Measurements from ENCODE around the gene TMEM108.

Gene TMEM108

DNA sequence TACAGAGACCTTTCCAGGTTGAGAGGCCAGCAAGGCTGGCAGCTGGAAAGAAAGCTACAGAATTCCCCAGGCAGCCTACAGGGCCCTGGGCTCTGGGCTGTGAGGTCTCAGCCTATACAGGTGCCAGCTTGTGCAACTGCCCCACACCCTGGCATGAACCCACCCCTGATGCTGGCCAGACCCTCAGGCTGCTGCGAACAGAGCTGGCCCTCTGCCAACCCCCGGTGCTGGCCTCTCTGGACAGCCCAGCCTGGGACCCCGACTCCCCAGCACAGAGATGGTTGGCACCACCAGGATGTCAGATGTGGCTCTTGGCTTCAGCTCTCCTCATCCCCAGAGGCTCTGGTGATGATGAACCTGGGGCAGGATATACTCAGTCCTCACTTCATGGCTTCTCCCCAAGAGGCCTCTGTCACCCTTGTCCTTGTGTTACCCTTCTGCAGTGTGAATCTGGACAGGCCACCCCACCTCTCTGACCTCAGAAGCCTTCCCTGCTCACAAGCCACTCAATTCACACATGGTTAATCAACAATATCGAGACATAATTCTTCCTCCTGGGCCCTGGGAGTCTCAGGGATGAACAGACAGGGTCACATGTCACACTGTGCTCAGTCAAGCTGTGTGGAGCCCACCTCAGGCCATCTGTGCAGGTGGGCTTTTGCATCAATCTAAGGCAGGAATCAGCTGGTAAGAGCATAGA is 350.7 kb downstream of the TMEM108 start:
- H2AFZ ChIP-seq (ENCODE audit: low read depth, low read length), result no peak overlapping the region
- H3K4me1 ChIP-seq (ENCODE audit: insufficient read depth, low read length), result no peaks in the 10 kb centered on the region
- H3K36me3 ChIP-seq (ENCODE audit: insufficient read depth, low read length), result no peaks in the 10 kb centered on the region
- H3K27me3 ChIP-seq (ENCODE audit: insufficient read depth, low read length), result no peaks in the 10 kb centered on the region
- no peak overlapping the region for H3K4me3 ChIP-seq (ENCODE audit: low read length)
- no peaks in the 10 kb centered on the region for H3K9me3 ChIP-seq (ENCODE audit: low read length)

DNA sequence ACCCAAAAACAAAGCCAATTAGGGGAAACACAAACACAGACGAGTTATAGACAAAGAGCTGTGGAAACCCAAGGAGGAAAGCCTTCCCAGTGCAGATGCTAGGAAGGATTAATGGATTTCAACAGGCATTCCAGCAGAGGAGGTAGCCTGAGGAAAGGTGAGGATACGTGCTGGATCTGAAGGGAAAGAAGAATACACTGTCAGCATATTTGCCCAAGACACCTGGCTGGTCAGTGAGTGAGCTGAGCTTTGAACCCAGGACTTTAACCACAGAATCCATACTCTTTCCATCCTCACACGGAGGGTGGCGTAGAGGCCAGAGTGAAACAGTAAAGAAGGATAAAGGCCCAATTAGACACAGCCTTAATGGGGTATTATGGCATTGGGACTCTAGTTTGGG is 352.5 kb downstream of the TMEM108 start:
- Histone ChIP-seq H3K4me3 (ENCODE audit: low read length) (no peak overlapping the region), H3K4me1 (ENCODE audit: insufficient read depth, low read length) (no peaks in the 10 kb centered on the region), H3K27me3 (ENCODE audit: insufficient read depth, low read length) (no peaks in the 10 kb centered on the region), H2AFZ (ENCODE audit: low read depth, low read length) (no peak overlapping the region), H3K36me3 (ENCODE audit: insufficient read depth, low read length) (no peaks in the 10 kb centered on the region), H3K9me3 (ENCODE audit: low read length) (no peaks in the 10 kb centered on the region)

DNA sequence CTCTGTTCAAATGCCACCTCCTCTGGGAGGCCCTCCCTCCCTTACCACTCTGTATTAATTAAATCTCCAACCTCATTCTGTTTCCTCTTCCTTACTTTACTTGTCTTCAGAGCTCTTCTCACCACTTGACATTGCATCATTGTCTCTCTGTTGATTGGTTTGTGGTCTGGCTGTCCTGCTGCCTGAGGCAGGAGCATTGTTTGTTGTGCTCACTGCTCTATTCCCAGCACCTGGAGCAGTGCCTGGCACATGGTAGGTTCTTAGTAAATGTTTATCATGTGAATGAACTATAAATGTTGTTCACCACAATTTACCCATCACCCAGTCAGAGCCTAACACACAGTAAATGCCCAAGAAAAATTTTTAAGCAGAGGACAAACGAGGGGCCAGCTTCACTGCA is 355.0 kb downstream of the TMEM108 start:
- H3K4me1 ChIP-seq (ENCODE audit: insufficient read depth, low read length), result no peaks in the 10 kb centered on the region

DNA sequence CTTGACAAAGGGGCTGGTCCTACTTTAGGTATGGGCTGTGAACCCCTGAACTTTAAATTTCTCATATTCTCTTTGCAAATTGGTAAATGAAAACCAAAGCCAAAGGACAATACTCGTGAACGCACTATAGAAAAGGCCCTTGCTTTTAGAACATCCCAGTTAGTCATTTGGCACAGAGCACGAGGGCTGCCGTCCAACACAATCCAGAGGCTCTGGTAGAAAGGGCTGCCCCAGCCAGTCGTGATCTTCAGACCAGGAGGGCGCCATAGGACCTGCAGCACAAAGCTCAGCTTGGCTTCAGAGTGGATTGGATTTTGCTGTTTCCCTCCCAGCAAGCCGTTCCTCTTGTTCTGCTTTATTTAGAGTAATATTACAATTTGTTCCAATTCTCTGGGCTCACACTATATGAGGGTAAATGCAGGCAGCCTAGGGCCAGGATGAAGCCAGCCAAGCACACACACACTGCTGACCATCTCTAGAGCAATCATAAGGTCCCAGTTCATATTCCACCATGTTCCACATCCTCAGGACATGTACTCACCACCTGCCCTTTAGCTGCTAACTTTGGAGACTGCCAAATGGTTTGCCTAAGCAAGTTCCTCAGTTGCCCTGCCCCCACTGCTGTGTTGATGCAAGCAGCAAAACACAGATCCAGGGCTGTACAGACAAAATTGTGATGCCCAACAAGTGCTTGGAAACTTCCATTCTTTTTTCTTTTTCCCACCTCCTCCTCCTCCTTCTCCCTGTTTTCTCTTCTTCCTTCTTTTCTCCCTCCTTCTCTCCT is 355.7 kb downstream of the TMEM108 start:
- Histone ChIP-seq H3K9me3 (ENCODE audit: low read length) (no peaks in the 10 kb centered on the region), H3K4me3 (ENCODE audit: low read length) (no peak overlapping the region), H3K27me3 (ENCODE audit: insufficient read depth, low read length) (no peaks in the 10 kb centered on the region), H3K36me3 (ENCODE audit: insufficient read depth, low read length) (no peaks in the 10 kb centered on the region), H3K4me1 (ENCODE audit: insufficient read depth, low read length) (no peaks in the 10 kb centered on the region), H2AFZ (ENCODE audit: low read depth, low read length) (no peak overlapping the region)

More for the DNA sequence above, 355.0 kb downstream of the TMEM108 start:
- no peak overlapping the region for H2AFZ ChIP-seq (ENCODE audit: low read depth, low read length)
- no peak overlapping the region for H3K4me3 ChIP-seq (ENCODE audit: low read length)
- H3K9me3 ChIP-seq (ENCODE audit: low read length), result no peaks in the 10 kb centered on the region
- no peaks in the 10 kb centered on the region for H3K36me3 ChIP-seq (ENCODE audit: insufficient read depth, low read length)
- no peaks in the 10 kb centered on the region for H3K27me3 ChIP-seq (ENCODE audit: insufficient read depth, low read length)

DNA sequence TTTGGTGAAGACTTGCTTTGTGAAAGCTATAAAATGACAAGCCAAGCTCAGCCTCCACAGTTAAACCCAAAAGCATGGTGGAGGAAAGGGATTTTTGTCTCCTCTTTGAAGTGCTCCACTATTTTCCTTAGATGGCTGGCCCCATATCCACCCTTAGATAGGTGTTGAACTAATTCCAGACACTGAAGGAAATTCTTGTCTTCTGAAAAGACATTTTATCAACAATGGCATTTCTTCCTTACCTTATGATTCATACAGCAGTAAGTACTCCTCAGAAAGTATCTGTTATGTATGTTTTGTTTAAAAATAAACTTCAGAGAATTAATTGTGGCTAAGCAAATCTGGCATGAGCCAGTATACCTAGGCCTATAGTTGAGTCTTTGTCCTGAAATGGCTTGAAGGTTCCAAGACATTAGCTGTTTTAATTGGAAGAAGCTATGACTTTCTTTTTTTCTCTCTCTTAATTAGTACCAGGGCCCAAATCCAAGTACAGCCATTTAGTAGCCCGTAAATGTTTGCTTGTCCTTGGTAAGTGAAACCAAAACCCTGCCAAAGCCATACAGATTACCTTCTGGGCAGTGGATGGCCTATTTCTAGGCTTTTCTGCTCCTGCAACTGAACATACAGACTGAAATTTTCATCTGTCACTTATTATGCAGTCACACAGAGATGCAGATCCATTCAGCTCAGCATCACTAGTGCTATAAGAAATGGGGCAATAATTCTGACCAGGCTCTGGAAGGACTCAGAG is 356.5 kb downstream of the TMEM108 start:
- Histone ChIP-seq H3K4me1 (ENCODE audit: insufficient read depth, low read length) (no peaks in the 10 kb centered on the region), H3K36me3 (ENCODE audit: insufficient read depth, low read length) (no peaks in the 10 kb centered on the region), H3K9me3 (ENCODE audit: low read length) (no peaks in the 10 kb centered on the region), H3K4me3 (ENCODE audit: low read length) (no peak overlapping the region), H2AFZ (ENCODE audit: low read depth, low read length) (no peak overlapping the region), H3K27me3 (ENCODE audit: insufficient read depth, low read length) (no peaks in the 10 kb centered on the region)

DNA sequence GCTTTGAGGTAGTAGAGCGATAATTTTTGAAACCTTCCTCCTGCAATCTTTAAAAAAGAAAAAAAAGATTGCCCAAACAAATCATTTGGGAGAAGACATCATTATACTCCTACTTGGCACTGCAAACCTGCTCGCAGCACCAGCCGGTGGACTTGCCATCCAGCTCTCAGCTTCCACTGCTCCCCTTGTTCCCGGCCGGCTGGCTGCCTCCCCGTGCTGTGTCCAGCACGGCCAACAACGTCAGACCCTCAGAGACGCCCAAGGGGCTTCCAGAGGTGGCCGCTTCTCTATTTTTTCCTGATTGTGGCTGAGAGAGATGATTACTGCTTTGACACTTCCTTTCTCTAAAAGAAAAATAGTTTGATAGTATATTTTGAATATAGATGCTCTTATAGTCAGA is 358.7 kb downstream of the TMEM108 start:
- Histone ChIP-seq H3K9me3 (ENCODE audit: low read length) (no peaks in the 10 kb centered on the region), H2AFZ (ENCODE audit: low read depth, low read length) (no peak overlapping the region), H3K4me1 (ENCODE audit: insufficient read depth, low read length) (no peaks in the 10 kb centered on the region), H3K36me3 (ENCODE audit: insufficient read depth, low read length) (no peaks in the 10 kb centered on the region), H3K4me3 (ENCODE audit: low read length) (no peak overlapping the region), H3K27me3 (ENCODE audit: insufficient read depth, low read length) (no peaks in the 10 kb centered on the region)

DNA sequence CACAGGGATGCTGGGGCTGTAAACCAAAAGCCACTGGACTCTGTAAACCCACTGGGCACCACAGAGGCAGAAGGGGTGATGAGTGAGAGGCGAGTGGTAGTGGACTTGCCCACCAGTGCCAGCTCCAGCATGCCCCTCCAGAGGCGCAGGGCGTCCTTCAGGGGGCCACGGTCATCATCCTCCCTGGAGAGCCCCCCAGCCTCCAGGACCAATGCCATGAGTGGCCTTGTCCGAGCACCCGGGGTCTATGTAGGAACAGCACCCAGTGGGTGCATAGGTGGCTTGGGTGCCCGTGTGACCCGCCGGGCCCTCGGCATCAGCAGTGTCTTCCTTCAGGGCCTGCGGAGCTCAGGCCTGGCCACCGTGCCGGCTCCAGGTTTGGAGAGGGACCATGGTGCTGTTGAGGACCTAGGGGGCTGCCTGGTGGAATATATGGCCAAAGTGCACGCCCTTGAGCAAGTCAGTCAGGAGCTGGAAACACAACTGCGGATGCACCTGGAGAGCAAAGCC is 361.9 kb downstream of the TMEM108 start, which contains the start of gene BFSP2:
Gene BFSP2 (plus strand): TSS at position 51 of the 510 bp plus-strand sequence. CDS start 28 bp downstream, at position 79.
- no peak within 1 kb of the TSS for H2AFZ ChIP-seq (ENCODE audit: low read depth, low read length)
- peaks cover 5% of the 10 kb centered on the region for H3K4me1 ChIP-seq (ENCODE audit: insufficient read depth, low read length)
- H3K27me3 ChIP-seq (ENCODE audit: insufficient read depth, low read length), result no peaks in the 10 kb centered on the region
- H3K4me3 ChIP-seq (ENCODE audit: low read length), result no peak within 1 kb of the TSS
- no peaks in the 10 kb centered on the region for H3K36me3 ChIP-seq (ENCODE audit: insufficient read depth, low read length)
- H3K9me3 ChIP-seq (ENCODE audit: low read length), result no peaks in the 10 kb centered on the region

DNA sequence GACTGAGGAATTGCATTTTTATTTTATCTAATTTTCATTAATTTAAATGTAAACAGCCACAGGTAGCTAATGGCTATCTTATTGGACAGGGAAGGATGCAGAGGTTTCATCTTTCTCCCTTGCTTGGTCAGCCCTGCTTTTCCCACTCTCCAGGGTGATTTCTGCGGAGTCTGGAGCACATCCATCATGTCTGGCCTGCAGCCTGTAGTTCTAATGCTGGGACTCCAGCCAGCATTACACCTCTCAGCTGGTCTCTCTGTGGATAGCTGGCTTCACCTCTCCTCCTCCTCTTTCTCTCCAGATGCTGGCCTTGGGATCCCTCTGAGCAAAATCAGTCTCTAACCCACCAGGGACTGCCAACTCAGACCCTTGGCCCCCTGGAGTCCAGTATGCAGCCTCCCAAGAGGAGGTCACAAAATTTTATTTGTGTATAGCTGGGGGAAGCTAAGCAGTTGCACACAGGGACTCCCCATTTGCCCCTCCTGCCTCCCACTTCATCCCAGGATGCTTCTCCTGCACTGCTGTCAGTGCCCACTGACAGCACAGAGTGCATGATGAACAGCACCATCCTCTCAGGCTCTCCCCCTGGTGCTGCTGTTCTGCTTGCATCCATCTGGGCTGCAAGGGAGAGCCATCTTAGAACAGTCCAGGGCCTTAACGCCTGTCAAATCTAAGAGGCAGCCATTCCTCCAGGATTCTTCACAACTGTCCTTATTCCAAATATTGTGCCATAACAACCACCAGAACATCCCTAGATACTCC is 363.4 kb downstream of the TMEM108 start:
- Histone ChIP-seq H3K4me1 (ENCODE audit: insufficient read depth, low read length) (peaks cover 7% of the 10 kb centered on the region), H3K36me3 (ENCODE audit: insufficient read depth, low read length) (no peaks in the 10 kb centered on the region), H3K9me3 (ENCODE audit: low read length) (no peaks in the 10 kb centered on the region), H3K27me3 (ENCODE audit: insufficient read depth, low read length) (no peaks in the 10 kb centered on the region), H3K4me3 (ENCODE audit: low read length) (no peak overlapping the region), H2AFZ (ENCODE audit: low read depth, low read length) (no peak overlapping the region)

DNA sequence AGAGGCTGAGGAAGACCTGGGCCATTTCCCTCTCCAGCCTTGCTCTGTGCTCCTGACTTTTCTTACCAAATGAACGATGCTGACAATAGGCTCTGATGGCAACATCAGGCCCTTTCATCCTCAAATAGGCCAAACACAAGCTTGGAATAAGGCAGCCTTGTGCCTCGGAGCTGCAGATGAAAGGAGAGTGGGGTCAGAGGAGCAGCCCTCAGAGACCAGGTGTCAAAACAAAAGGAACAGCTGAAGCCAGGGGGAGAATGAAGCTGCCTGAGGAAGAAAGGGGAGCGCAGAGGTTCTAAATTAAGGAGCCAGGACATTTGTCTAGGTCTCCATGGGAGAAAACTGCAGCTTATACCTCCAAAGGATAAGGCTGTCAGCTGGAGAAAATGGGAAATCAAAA is 366.7 kb downstream of the TMEM108 start:
- peaks cover 7% of the 10 kb centered on the region for H3K4me1 ChIP-seq (ENCODE audit: insufficient read depth, low read length)
- no peak overlapping the region for H2AFZ ChIP-seq (ENCODE audit: low read depth, low read length)
- H3K4me3 ChIP-seq (ENCODE audit: low read length), result no peak overlapping the region
- no peaks in the 10 kb centered on the region for H3K36me3 ChIP-seq (ENCODE audit: insufficient read depth, low read length)
- H3K9me3 ChIP-seq (ENCODE audit: low read length), result no peaks in the 10 kb centered on the region
- no peaks in the 10 kb centered on the region for H3K27me3 ChIP-seq (ENCODE audit: insufficient read depth, low read length)

DNA sequence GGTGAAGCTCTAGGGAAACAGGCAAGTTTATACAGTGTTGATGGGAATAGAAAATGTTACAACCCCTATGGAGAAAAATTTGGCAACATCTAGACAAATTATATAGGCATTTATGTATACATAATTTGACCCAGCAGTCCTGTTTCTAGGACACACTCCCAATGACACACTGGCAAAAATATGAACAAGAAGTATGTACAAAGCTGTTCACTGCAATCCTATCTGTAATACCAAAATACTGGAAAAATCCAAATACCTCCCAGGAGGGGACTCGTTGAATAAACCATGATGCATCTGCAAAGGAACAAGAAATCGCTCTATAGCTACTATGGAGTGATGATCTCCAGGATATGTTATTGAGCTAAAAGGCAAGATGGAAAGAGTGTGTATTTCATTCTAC is 370.2 kb downstream of the TMEM108 start:
- peaks cover 7% of the 10 kb centered on the region for H3K4me1 ChIP-seq (ENCODE audit: insufficient read depth, low read length)
- H3K9me3 ChIP-seq (ENCODE audit: low read length), result no peaks in the 10 kb centered on the region
- H3K4me3 ChIP-seq (ENCODE audit: low read length), result no peak overlapping the region
- H3K36me3 ChIP-seq (ENCODE audit: insufficient read depth, low read length), result no peaks in the 10 kb centered on the region
- H2AFZ ChIP-seq (ENCODE audit: low read depth, low read length), result no peak overlapping the region
- H3K27me3 ChIP-seq (ENCODE audit: insufficient read depth, low read length), result no peaks in the 10 kb centered on the region

DNA sequence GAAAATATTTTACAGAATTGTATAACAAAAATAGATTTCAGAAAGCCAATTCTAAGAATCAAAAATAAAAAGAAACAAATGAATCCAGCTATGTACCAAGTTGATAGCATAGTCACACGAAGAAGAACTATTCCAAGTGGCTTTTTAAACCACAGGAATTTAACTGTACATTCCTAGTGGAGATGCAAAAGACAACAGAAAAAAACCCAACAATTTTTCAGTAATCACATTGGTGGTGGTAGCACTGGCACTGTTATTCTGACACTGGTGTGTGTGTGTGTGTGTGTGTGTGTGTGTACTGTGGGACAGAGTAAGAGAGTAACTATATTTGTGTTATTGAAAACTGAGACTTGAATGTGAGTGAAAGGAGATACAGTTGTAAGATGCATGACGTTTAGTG is 370.8 kb downstream of the TMEM108 start:
- peaks cover 7% of the 10 kb centered on the region for H3K4me1 ChIP-seq (ENCODE audit: insufficient read depth, low read length)
- no peaks in the 10 kb centered on the region for H3K36me3 ChIP-seq (ENCODE audit: insufficient read depth, low read length)
- no peak overlapping the region for H2AFZ ChIP-seq (ENCODE audit: low read depth, low read length)
- no peaks in the 10 kb centered on the region for H3K27me3 ChIP-seq (ENCODE audit: insufficient read depth, low read length)
- no peak overlapping the region for H3K4me3 ChIP-seq (ENCODE audit: low read length)
- H3K9me3 ChIP-seq (ENCODE audit: low read length), result no peaks in the 10 kb centered on the region

DNA sequence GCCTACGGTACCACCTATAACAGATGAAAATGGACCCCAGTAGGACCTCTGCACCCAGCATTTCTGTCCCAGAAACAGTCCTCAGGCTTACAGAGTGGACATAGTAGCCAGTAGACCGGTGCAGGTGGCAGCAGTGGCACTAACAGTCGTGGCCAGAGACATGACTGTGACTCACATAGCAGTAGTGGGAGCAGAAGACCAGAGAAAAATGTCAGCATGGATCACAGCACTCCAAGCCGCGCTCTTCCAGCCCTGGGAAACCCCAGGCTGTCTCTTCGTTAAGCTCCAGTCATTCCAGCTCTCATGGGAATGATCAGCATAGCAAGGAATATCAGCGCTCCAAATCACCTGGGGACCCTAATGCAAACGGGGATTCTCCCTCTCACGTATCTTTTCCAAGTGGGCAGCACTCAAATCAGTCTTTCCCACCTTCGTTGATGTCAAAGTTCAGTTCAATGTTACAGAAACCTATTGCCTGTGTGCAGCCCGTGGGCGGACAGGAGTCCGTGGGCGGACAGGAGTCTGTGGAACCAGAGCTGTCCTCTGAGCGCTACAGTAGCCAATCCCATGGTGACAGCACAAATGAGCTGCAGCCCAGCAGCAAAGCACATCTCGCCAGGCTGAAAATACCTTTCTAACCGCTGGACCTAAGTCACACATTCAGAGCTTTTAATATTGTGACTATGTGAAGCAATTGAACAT is 372.2 kb downstream of the TMEM108 start:
- Histone ChIP-seq H3K27me3 (ENCODE audit: insufficient read depth, low read length) (no peaks in the 10 kb centered on the region), H2AFZ (ENCODE audit: low read depth, low read length) (no peak overlapping the region), H3K9me3 (ENCODE audit: low read length) (no peaks in the 10 kb centered on the region), H3K36me3 (ENCODE audit: insufficient read depth, low read length) (no peaks in the 10 kb centered on the region), H3K4me1 (ENCODE audit: insufficient read depth, low read length) (no peaks in the 10 kb centered on the region), H3K4me3 (ENCODE audit: low read length) (no peak overlapping the region)

All from neuron (in vitro differentiated cells).